ENCODE data around the gene MMP19.

- TF ChIP-seq GATA2 (IDR thresholded peaks at IDR 0.05; ENCODE audit: low read depth, low read length) (no peak), GATA3 (IDR thresholded peaks at IDR 0.05; ENCODE audit: low read depth, low read length) (no peak)
Measured at GRCh38 chr12:55809274-55809673, 33.5 kb downstream of the MMP19 start.
